Cardiac fibroblast (primary cell): ENCODE measurements around the gene G6PC1.
"Not testable (repeated sequence)": the region's sequence is repeated elsewhere in the genome, so short reads cannot be mapped to it uniquely, and the experiment has no call there.

Source experiments
- DNase-seq, 2 donors: peaks; one replicate each; pipeline versions ENCODE4 v3.0.0 to v3.0.0-alpha.2; 2010; ENCODE audit warnings: low read depth in 2 of 2
- H3K4me3 ChIP-seq, 2 donors: replicated peaks in 1 of 2; 1 replicate in 1 of 2; 2 replicates in 1 of 2; pipeline ENCODE4 v1.5.1; 2011; ENCODE audit warnings: low read depth in 2 of 2, low read length in 2 of 2, mild to moderate bottlenecking in 2 of 2, moderate library complexity in 1 of 2
- TF ChIP-seq, protein P1 (sequence below): IDR thresholded peaks from one replicate; pipeline ENCODE4 v1.5.1; 2011; ENCODE audit warnings: low read depth, mild to moderate bottlenecking, low read length, inconsistent platforms

The G6PC1 gene

DNA sequence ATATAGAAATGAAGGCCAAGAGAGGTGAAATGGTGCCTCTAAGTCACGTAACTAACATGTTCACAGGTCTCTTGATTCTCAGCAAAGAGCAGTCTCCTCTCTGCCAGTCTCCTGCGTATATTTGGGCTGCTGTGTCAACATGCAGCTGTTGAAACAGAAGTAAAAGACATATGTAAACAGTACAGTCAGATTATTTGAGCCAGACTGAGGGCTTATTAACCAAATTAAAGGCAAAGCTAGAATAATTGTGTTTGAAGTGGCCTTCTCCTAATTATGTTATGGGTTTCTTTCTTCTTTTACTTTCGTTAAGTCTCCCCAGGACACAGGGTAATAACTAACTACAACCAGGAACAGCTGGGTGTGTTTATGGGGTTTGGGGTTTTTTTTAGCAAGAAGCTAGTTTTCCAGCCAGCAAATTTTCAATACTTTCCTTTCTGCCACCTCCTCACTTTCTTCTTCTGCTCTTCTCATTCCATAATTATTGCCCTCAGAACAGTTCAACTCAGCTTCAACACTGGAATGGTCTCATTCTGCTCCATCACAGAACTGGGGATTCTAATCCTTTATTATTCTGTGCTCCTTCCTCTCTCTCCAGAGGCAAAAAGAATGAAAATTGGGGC lies 18.4 kb downstream of the G6PC1 start:
- TF ChIP-seq, protein P1, sequence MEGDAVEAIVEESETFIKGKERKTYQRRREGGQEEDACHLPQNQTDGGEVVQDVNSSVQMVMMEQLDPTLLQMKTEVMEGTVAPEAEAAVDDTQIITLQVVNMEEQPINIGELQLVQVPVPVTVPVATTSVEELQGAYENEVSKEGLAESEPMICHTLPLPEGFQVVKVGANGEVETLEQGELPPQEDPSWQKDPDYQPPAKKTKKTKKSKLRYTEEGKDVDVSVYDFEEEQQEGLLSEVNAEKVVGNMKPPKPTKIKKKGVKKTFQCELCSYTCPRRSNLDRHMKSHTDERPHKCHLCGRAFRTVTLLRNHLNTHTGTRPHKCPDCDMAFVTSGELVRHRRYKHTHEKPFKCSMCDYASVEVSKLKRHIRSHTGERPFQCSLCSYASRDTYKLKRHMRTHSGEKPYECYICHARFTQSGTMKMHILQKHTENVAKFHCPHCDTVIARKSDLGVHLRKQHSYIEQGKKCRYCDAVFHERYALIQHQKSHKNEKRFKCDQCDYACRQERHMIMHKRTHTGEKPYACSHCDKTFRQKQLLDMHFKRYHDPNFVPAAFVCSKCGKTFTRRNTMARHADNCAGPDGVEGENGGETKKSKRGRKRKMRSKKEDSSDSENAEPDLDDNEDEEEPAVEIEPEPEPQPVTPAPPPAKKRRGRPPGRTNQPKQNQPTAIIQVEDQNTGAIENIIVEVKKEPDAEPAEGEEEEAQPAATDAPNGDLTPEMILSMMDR: no peak
- H3K4me3 ChIP-seq: no peak overlapping the region

DNA sequence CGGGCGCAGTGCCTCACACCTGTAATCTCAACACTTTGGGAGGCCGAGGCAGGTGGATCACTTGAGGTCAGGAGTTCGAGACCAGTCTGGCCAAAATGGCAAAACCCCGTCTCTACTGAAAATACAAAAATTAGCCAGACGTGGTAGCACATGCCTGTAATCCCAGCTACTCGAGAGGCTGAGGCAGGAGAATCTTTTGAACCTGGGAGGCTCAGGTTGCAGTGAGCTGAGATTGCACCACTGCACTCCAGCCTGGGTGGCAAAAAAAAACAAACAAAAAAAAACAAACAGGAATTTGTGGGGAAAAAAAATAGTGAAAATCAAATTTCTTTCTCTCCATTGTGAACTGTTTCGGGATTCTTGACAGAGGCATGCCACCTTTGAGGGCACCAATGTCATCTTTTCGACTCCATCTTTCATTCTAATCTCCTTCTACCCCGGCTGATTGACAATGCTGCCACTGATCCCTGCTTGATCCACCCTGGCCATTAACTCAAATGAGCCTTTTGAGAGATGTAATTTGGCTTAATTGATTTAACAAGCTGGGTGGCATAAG lies 19.0 kb downstream of the G6PC1 start:
- not testable (repeated sequence) for H3K4me3 ChIP-seq, DNase-seq

More for the DNA sequence above, 18.4 kb downstream of the G6PC1 start:
- DNase-seq: no peak

DNA sequence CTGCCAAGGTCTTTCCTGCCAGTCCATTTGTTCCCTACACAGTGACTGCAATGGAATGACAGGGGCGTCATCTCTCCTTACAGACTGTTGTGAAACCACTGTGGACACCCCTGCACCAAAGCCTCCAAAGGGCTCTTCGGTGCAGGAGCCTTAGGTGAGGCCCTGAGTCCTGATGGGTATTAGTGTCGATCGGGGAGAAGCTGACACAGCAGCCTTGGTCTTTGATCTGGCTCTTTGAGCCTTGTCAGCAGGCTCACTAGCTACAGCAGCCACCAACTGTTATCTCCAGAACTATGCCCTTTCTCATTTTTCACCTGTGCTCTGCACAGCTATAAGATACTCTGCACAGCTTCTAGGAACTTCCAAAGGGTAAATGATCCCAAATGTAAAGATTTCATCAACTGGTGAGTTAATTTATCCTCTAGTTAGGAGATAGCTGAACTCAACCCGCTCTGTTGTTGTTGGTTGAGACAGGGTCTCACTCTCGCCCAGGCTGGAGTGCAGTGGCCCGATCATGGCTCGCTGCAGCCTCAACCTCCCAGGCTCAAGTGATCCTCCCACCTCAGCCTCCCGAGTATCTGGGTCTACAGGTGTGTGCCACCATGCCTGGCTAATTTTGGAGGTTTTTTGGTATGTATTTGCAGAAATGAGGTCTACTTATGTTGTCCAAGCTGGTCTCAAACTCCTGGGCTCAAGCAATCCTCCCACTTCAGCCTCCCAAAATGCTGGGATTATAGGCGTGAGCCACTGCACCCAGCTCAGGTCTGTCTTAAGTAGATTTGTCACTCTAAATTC lies 19.7 kb downstream of the G6PC1 start:
- H3K4me3 ChIP-seq: no peak overlapping the region
- TF ChIP-seq, protein P1: no peak
- no peak for DNase-seq

DNA sequence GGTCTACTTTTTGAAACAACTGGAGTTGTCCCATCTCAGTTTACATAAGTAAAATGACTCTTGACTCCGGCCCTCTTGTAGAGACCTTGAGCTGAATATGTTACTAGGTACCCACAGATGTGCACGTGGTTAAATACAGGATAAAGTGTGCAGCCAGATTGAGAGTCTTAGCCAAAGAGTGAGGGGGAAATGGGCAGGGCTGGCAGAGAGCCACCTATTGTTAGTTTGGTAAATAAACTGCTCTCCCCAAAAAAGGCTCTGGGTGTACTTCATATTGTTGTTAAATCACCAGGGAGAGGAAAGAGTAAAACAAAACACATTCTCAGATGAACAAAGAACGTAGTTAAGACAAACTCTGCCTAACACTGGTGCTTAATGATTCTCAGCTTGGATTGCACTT lies 20.3 kb downstream of the G6PC1 start:
- no peak overlapping the region for H3K4me3 ChIP-seq
- peak; percentile 25 to 29 for DNase-seq
- TF ChIP-seq, protein P1: no peak

DNA sequence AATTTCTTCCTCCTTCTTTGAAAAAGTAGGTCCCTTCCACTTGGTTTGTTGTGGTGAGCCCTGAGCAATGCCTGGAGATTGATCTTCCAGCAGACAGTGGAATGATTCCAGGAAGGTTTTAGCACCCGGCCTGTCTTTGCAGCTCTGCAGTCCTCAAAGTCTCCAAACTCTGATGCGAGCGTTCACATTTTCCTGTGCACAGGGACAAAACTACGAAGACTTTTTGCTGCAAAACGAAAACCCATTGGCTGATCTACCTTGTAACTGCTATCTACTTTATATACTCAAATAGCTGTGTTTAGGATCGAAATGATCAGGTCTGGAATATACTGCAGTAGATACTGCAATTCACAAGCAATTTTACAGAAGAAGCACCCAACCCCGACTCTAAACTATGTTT lies 21.7 kb downstream of the G6PC1 start:
- no peak overlapping the region for H3K4me3 ChIP-seq
- DNase-seq: peak in 1 of 2 donors; percentile 14
- TF ChIP-seq, protein P1: no peak

DNA sequence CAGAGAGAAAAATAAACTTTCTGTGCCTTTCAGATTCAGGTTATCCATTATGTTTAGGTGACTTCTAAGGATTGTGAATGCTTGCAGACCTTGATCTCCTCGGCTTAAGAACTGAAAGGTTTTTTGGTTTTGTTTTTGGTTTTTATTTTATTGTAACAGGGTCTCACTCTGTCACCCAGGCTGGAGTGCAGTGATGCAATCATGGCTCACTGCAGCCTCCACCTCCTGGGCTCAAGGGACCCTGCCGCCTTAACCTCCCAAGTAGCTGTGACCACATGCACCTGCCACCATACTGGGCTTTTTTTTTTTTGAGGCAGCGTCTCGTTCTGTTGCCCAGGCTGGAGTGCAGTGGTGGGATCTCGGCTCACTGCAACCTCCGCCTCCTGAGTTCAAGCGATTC lies 22.9 kb downstream of the G6PC1 start:
- H3K4me3 ChIP-seq, DNase-seq: not testable (repeated sequence)

DNA sequence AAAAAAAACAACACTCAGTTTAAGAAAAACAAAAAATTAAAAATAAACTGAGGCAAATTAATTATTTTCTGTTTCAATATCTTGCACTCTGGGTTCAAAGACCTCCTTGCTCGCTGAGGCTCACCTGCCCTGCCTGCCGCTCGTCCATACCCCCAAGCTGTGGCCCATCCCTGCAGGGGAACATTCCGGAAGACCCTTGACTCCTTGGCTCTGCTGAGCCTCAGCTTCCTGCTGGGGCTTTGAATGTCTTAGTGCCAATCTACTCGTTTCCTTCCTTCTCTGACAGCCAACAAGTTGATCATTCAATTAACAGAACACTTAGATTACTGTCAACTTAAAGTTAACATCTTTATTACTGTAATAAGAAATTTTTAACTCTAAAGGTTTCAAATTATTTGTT lies 24.3 kb downstream of the G6PC1 start:
- TF ChIP-seq, protein P1: no peak
- H3K4me3 ChIP-seq: no peak overlapping the region
- no peak for DNase-seq
